GM12875 (cell line): ENCODE data around the gene CLDN16.

Experiments
- H3K4me3 ChIP-seq: one replicate; pipeline ENCODE4 v1.5.1; 2011; ENCODE audit warnings: low read depth, low read length, control low read depth
- CTCF ChIP-seq: IDR thresholded peaks from 2 replicates; pipeline ENCODE4 v1.5.1; 2011; ENCODE audit warnings: low read depth, mild to moderate bottlenecking, control low read depth, inconsistent platforms, low read length, moderate library complexity, borderline replicate concordance; ENCODE audit not compliant: insufficient read depth

Gene CLDN16

GRCh38 chr3:190352861-190353457 is 35.0 kb upstream of the CLDN16 start:
- no peak overlapping the region for H3K4me3 ChIP-seq
- TF ChIP-seq CTCF = no peak

- no peak overlapping the region for H3K4me3 ChIP-seq
- TF ChIP-seq CTCF = no peak
Measured at GRCh38 chr3:190356246-190356645, 31.7 kb upstream of the CLDN16 start.

GRCh38 chr3:190357468-190357867 is 30.5 kb upstream of the CLDN16 start:
- no peak for TF ChIP-seq CTCF
- H3K4me3 ChIP-seq = no peak overlapping the region

GRCh38 chr3:190359813-190360212 is 28.1 kb upstream of the CLDN16 start:
- TF ChIP-seq CTCF = no peak

DNA sequence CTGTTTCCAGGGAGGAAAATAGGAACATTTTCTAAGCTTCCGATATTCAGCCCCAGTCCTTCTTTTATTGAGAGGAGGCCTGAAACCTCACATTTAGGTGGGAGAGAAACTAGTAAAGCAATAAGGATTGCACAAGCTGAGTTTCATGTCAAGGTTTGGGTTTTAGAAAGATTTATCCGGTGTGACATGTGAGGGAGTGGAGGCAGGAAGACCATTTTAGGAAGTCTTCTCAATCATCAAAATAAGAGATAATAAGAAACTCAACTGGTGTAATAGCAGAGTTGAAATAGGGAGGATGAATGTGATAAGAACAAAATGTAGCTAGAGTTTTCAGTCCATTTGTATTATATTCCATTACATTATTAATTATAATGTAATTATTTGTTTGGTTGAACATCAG is 27.7 kb upstream of the CLDN16 start:
- H3K4me3 ChIP-seq = no peak overlapping the region
- TF ChIP-seq CTCF = no peak

More at GRCh38 chr3:190359813-190360212, 28.1 kb upstream of the CLDN16 start:
- H3K4me3 ChIP-seq = no peak overlapping the region

- H3K4me3 ChIP-seq = no peak overlapping the region
- no peak for TF ChIP-seq CTCF
Measured at GRCh38 chr3:190361791-190362190, 26.2 kb upstream of the CLDN16 start.

DNA sequence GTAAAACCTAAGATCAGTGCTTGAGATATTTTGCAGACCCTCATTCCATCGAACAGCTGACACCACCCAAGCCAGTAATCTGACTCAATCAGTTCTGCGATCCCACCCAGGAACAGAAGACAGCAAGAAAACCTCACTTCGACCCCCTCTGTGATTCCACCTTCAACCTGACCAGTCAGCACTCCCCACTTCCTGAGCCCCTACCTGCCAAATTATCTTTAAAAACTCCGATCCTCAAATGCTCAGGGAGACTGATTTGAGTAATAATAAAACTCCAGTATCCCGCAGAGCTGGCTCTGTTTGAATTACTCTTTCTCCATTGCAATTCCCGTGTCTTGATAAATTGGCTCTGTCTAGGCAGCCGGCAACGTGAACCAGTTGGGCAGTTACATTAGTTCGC is 25.7 kb upstream of the CLDN16 start:
- TF ChIP-seq CTCF = no peak
- no peak overlapping the region for H3K4me3 ChIP-seq
